ENCODE measurements around the gene MRPL38. TPM values are rescaled to one million over a fixed set of nuclear protein-coding genes. Genes with fewer than 3 reads are reported as not detected.

Gene MRPL38
- total and polyA plus RNA-seq, 2 of the 8 experiments (the other 6 are each of a cell fraction or from before 2014, with no cell fraction given): 78.4 to 125 TPM

- TF ChIP-seq SIRT6 (IDR thresholded peaks at IDR 0.05; ENCODE audit: low read length) (no peak), JUN (IDR thresholded peaks at IDR 0.05; ENCODE audit: low read depth, low read length) (no peak), KDM5A (IDR thresholded peaks at IDR 0.05; ENCODE audit: low read length) (no peak), EGR1 (IDR thresholded peaks at IDR 0.05; ENCODE audit: borderline replicate concordance, low read depth, low read length) (no peak), SIN3A (conservative IDR thresholded peaks at IDR 0.05 in 1 of 2, IDR thresholded peaks at IDR 0.05 in 1 of 2; ENCODE audit: low read depth in 1 of 2, low read length in 2 of 2) (no peak), CREB1 (IDR thresholded peaks at IDR 0.05) (no peak)
Observed at GRCh38 chr17:75909812-75910274, 5.2 kb upstream of the MRPL38 start (continued).
